GM10266 (cell line): ENCODE results near the gene AP1S2.

Experiments used
- DNase-seq: peaks from one replicate; pipeline ENCODE4 v3.0.0; 2012; ENCODE audit errors: extremely low spot score
- CTCF ChIP-seq: IDR thresholded peaks from 2 replicates; pipeline ENCODE4 v1.5.1; 2012; ENCODE audit warnings: mild to moderate bottlenecking, low read depth; ENCODE audit not compliant: control insufficient read depth, insufficient read depth; ENCODE audit errors: missing control alignments

AP1S2 gene

GRCh38 chrX:15855568-15856221 lies 1.1 kb upstream of the AP1S2 start:
- TF ChIP-seq CTCF, result no peak
- DNase-seq, result no peak

DNA sequence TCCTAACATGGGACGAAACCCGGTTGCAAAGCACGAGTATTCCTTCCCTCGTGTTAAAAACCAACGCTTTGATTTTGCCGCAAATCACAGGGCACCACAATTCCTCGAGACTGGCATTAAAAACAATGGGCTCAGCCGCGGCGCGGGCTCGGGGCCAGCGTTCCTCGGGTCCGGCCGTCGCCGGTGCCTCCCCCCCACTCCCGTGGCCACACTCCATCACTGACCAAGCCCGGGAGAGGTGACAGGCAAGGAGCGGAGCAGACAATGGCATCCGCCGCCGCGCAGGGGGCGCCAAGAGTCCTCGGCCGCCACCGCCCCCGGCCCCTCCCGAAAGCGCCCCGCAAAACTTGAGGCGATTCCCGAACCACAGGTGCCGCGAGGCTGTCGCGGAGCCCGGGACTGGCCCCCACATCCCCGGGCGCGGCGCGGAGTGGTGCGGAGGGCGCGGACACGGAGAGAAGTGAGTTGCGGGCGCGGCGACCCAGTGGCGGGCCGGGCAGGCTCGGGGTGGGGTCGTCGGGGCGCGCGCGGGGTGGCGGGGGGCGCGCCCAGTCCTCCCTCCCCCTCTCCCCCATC lies 445 bp downstream of the AP1S2 start:
- peak; percentile 28 for DNase-seq
- TF ChIP-seq CTCF, result peak; percentile 42

- no peak for DNase-seq
- no peak for TF ChIP-seq CTCF
Measured at GRCh38 chrX:15853586-15854079, 980 bp downstream of the AP1S2 start.

- no peak for TF ChIP-seq CTCF
- DNase-seq, result no peak
Measured at GRCh38 chrX:15849555-15849954, 5.1 kb downstream of the AP1S2 start.

DNA sequence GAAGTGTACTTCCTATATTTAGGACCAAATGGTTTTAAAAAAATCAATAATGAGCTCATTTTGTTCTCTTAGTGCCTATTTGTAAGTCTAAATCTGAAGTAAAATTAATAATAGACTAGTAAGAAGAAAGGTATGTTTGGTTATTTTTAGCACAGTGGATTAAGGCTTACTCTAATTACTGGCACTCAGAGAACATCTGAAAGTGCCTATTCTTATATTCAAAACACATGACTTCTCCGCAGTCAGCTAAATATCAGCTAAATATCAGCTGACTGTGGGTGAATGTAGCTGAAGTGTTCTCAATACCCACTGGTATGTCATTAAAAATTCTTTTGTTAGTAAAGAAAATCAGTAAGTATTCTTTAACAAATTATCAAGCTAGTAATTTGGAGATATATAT lies 6.0 kb downstream of the AP1S2 start:
- DNase-seq, result no peak
- TF ChIP-seq CTCF, result no peak

- DNase-seq, result no peak
- TF ChIP-seq CTCF, result no peak
Measured at GRCh38 chrX:15843960-15844359, 10.7 kb downstream of the AP1S2 start.

DNA sequence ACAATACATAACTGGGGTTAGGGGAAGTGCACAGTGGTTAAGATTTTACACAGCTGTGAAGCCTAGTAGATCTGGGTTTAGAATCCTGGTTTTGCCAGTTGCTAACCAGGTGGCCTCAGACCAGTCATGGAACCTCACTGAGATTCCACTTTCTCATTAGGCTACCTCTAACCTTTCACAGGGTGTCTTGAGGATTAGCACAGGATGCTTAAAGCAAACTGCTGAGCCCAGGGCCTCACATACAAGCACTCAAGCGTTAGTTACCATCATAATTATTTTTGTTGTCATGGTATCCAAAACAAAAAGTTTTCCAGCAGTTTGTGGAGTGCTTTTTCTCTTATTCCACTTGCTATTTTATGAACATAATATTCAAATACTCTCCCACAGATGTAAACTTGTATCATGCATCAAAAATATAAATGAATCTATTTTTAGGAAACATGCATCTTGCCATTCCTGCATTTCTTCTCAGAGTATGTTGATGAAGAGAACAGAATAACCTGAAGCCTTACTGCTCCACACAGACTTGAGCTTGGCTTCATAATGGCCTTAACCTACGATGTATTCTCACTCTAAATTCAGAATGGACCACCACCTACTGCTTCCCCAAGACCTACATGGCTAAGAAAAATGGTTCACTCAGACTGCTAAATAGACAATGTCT lies 12.6 kb downstream of the AP1S2 start:
- TF ChIP-seq CTCF, result no peak

More for the DNA sequence above, 12.6 kb downstream of the AP1S2 start:
- DNase-seq, result no peak
